ENCODE data around the gene ICAM1.

The ICAM1 gene

DNA sequence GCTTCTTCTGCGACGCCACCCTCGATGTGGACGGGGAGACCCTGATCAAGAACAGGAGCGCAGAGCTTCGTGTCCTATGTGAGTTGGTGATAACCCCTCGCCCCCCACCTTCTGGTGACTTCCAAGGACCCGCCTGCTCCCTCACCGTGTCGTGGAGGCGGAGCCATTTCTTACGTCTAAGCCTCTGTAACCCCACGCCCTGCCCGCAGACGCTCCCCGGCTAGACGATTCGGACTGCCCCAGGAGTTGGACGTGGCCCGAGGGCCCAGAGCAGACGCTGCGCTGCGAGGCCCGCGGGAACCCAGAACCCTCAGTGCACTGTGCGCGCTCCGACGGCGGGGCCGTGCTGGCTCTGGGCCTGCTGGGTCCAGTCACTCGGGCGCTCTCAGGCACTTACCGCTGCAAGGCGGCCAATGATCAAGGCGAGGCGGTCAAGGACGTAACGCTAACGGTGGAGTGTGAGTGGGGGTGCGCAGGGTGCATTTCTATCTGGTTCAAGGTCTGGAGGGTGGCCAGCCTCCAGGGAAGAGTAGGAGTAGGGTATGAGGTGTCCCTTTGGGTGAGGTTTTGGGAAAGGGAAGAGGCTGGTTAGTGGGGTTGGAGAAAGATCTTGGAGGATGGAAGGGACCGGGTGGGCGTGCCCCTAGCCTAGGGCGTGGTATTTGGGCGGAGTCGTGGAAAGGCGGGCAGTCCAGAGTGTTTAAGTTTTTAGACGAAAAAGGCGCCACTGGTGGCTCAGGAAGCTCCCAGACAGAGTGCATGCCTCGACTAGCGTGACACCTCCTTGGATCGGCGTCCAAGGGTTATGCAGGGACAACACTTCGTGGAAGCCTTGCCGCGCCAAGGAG lies 22.1 kb downstream of the ICAM1 start:
- DNase-seq (ENCODE audit: low read depth in 2 of 2): no peak

DNA sequence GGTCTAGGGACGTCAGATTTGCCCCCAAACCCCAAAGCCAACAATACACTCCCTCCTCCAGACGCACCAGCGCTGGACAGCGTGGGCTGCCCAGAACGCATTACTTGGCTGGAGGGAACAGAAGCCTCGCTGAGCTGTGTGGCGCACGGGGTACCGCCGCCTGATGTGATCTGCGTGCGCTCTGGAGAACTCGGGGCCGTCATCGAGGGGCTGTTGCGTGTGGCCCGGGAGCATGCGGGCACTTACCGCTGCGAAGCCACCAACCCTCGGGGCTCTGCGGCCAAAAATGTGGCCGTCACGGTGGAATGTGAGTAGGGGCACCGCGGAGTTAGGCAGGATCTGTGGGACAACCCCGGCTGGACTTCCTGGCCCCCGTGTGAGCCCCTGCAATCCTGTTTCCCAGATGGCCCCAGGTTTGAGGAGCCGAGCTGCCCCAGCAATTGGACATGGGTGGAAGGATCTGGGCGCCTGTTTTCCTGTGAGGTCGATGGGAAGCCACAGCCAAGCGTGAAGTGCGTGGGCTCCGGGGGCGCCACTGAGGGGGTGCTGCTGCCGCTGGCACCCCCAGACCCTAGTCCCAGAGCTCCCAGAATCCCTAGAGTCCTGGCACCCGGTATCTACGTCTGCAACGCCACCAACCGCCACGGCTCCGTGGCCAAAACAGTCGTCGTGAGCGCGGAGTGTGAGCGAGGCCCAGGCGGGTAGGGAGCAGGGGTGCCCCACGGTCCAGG lies 22.9 kb downstream of the ICAM1 start:
- no peak for DNase-seq (ENCODE audit: low read depth in 2 of 2)

DNA sequence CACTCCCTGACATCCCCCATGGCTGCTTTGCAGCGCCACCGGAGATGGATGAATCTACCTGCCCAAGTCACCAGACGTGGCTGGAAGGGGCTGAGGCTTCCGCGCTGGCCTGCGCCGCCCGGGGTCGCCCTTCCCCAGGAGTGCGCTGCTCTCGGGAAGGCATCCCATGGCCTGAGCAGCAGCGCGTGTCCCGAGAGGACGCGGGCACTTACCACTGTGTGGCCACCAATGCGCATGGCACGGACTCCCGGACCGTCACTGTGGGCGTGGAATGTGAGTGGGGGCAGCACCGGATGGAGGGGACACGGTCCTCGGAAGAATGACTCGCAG lies 23.4 kb downstream of the ICAM1 start:
- DNase-seq (ENCODE audit: low read depth in 2 of 2): no peak

DNA sequence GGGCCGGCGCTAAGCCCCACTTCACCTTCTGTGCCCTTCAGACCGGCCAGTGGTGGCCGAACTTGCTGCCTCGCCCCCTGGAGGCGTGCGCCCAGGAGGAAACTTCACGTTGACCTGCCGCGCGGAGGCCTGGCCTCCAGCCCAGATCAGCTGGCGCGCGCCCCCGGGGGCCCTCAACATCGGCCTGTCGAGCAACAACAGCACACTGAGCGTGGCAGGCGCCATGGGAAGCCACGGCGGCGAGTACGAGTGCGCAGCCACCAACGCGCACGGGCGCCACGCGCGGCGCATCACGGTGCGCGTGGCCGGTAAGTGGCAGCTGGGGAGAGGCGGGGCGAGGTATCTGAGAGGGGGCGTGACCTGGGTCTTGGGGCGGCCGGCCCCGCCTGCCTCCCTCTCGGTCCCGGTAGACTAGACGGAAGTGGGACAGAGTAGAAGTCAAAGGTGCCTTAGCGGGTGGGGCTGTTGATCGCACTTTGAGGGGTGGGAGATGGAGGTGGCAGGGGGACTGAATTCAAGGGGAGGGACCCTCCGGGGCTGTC lies 24.5 kb downstream of the ICAM1 start:
- no peak for DNase-seq (ENCODE audit: low read depth in 2 of 2)

DNA sequence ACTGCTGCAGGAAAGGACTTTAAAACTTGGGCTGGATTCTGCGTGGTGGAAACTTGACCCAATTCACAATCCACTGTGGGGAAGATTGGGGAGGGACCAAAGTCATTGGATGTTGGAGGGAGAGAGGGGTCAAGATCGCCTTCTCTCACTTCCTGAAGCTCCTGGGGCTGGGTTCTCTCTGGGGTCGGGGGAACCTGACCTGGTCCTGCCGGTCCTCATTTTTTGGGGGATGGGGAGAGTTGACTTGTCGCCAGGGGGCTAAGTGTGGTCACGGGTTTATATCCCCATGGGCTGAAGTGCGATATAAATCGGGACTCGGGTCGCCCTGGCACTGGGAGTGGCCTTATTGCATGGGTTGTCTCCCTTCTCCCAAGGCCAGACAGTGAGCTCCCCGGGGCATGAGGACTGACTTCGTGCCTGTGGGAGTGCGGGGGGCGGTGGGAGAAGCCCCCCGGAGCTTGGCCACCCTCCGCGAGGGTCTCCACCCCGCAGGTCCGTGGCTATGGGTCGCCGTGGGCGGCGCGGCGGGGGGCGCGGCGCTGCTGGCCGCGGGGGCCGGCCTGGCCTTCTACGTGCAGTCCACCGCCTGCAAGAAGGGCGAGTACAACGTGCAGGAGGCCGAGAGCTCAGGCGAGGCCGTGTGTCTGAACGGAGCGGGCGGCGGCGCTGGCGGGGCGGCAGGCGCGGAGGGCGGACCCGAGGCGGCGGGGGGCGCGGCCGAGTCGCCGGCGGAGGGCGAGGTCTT lies 25.1 kb downstream of the ICAM1 start:
- no peak for DNase-seq (ENCODE audit: low read depth in 2 of 2)

DNA sequence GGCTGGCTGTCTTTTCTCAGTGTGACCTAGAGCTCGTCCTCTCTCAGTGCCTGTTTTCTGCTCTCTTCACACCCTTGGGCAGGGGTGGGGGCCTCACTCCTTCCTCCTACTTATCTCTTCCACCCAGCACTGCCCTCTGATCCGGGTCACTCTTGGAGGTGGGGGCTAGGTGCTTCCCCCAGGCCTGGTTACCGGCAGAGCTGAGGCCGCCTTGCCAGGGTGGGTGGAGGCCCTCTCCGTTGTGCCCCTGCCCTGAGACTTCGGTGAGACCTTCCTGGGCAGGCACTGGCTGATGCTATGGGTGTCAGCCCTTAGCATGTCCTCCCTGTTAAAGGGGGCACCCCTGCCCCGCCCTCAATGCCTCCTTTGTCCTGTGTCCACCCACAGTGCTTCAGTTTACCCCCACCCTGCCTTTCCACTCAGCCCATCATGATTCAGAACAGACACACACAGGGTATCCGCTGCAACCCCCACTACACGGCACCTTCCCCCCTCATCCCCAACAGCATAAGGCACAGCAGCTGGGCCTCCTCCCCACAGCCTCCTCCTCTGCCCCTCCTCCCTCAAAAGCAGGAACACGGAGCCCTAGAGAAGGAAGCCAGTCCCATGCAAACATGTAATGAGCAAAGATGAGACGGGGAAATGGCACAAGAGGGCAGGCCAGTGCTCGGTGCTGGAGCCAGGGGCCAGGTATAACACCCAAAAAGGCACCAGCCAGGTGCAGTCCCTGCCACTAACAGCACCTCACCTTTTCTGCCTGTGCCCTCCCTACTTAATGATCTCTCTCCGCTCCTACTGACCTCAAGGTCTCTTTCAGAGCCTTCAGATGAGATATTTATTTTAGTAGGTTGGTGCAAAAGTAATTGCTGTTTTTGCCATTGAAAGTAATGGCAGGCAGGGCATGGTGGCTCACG lies 28.9 kb downstream of the ICAM1 start:
- no peak for DNase-seq (ENCODE audit: low read depth in 2 of 2)

DNA sequence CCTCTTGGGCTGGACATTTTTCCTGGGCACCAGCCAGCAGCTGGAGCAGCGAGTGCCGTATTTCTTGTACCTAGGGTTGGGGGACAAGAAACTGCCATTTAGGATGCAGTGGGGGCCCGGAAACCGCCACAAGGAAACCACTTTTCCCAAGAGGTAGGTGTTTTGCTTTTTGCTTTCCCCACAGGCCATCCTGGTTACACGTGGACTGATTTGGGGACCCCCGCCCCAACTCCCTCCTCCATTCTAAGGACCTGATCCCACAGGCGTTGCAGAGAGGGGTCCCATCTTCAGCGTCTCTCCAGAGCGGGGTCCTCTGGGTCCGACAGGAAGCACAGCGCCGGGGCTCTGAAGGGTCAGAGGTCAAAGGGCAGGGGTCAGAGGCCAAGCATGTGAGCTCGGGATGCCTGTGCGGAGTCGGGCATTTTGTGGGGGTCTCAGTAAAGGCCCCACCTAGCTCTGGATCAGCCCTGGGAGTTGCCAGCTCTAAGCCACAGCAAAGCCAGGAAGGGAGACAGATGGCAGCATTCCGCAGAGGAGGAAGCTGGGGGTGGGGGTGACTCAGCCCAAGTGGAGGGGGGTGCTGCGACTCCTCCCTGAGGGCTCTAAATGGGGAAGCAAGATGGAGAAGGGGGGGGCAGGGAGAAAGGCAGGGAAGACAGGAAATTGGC lies 34.4 kb downstream of the ICAM1 start:
- DNase-seq (ENCODE audit: low read depth in 2 of 2): no peak

DNA sequence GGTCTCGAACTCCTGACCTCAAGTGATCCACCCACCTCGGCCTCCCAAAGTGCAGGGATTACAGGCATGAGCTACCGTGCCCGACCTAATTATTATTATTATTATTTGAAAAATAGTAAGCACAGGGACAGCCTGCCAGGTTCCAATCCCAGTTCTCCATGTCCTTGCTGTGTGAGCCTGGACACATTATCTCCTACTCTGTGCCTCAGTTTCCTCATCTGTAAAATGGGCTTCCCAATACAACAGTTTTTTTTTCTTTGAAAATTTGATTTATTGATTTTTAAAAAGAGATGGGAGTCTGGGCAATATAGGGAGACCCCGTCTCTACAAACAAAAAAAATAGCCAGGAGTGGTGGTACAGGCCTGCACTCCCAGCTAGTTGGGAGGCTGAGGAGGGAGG lies 35.4 kb downstream of the ICAM1 start:
- no peak for DNase-seq (ENCODE audit: low read depth in 2 of 2)

DNA sequence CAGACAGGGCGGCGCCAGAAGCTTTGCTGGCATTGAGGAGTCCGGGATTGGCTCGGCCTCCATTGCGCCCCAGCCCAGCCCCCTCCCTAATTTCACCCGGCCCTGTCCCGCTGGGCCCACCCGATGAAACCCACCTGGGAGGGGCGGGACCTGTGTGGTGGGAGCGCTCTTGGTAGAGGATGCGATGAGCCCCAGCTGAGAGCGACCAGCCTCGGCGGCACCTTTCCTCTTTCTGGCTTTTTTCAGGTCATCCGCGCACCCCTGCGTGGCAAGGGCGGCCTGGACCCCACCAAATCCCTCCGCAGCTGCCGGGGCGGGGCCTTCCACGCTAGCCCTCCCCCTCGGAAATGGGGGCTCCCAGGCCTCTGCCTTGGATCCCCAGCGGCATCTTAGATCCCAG lies 38.5 kb downstream of the ICAM1 start, which contains the start of gene ZGLP1:
TSS of gene ZGLP1 (minus strand) at position 393 of the 400 bp plus-strand sequence.
- no peak for DNase-seq (ENCODE audit: low read depth in 2 of 2)

DNA sequence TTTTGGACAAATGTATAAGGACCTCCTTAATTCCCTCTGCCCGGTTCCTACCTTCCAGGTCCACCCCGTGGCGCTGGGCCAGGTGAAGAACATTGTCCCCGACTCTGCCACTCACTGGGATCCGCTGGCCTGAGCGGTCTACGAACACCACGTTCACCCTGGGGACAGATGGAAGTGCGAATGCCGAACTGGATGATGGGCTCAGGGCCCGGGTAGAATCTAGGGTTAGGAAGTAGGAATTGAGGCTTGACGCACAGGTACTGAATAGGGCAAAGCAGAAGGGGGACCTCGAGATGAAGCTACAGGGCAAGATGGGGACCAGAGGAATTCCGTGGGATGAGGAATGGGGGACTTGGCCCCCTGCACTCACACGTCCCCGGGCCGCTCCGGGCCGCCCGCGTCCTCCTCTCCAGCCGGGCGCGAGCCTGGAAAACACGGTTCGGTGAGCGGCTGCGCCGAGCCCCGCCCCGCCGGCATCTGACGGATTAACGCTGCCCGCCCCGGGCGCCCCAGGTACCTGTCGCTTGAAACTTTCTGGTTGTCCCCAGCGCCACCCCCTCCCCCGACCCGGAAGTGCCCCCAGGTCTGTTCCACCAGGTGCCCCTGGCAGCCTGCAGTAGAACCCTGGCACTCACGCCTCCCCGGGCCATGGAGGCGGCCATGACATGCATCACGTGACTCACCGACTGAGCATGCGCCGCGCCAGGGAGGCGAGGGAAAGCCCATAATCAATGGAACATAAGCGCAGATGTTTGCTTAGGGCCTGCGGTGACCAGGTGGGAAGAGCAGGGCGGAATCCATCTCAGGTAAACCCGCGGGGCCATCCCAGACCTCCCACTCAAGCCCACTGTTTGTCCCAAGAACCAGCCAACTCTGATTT lies 44.7 kb downstream of the ICAM1 start, which contains the start of gene FDX2:
TSS of gene FDX2 (minus strand) at position 681 of the 880 bp plus-strand sequence. CDS start at position 662, 19 bp downstream.
- peak; percentile 90 to 92 for DNase-seq (ENCODE audit: low read depth in 2 of 2)

DNA sequence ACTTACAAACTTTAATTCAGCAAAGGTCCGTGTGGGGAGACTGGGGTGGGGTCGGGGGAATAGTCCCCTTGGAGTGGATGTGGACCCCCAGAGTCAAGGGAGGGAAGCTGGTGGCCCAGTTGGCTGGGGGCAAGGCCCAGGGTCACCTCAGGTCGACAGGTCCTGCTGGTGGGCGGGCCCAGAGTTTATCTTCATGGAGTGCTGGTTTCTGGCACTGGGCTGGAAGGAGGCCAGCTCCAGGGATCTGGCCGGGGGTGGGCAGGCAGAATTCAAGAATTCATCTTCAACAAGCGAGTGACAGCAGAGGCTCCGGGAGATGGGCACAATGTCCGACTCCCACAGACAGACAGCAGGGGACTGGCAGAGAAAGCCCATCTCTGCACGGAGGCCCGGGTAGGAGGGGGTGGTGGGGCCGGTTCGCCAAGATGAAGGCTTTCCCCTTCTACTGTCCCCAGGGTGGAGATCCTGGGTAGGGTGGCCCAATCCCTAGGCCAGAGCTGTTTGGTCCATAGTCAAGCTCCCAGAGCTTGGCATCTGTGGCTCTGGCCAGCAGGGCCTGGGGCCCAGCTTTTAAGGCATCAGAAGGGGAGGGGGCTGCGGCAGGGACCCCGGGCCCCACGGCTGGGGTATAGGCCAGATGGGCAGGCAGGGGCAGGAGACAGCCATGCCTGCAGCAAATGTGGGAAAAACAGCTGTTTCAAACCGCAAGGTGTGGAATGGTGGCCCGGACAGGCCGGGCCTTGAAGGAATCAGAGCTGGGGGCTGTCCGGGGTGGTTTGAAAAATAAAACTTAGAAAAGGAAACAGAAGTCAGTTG lies 45.5 kb downstream of the ICAM1 start:
- no peak for DNase-seq (ENCODE audit: low read depth in 2 of 2)

DNA sequence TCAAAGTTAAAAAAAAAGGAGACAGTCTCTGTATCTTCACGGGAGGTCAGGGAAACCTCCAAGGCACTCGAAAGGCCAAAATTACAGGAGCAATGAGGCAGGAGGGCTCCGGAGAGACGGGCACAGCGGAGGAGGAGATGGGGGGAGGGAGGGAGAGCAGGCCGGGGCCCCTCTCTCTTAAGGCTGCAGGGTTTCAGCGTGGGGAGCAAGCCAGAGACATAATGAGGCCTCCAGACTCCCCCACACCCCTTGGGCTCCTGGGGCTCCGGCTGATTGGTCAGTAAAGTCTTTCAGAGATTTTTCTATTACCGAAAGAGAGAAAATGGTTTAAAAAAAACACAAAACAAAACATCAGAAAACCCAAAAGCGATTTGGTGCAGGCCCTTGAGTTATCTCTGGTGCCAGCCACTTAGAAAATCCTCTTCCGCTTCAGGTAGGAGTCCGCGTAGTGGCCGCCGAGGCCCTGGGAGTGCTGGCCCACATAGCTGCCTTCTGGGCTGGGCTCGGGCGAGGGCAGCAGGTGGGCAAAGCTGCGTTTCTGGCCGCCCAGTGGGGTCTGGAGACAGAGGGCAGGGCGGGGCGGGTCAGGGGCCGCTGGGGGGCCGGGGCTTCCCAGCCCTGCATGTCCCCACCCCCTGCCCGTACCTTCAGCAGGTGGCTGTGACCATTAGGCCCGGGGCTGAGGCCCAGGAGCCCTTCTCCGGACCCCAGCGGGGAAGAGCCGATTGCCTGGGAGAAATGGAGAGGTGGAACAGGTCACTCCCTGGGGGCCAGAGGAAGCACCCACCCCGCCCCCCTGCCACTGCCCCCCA lies 46.3 kb downstream of the ICAM1 start:
- DNase-seq (ENCODE audit: low read depth in 2 of 2): no peak

DNA sequence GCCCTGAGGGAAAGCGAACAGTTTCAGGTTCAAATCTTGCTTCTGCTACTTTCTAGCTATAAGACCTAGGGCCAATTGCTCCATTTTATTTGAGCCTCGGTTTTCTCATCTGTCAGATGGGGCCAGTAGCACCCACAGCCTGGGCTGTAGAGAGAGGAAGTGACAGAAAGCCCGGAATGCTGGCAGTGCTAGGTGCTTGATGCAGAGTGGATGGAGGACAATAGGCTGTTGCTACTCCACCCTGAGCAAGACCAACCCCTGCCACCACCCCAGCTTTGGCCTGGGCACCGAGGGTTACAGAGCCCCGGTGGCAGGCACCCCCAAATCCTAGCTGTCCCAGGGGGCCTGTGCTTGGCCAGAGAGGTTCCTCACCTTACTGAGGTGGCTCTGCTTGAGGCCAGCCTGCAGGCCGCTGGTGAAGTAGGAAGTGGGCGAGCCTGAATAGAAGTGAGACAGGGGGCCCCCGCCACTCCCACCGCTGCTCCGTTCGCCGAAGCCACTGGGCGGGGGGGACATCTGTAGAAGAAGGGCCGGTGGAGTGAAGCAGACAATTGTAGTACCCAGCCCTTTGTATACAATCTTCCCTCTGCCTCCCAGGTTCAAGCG lies 47.0 kb downstream of the ICAM1 start:
- DNase-seq (ENCODE audit: low read depth in 2 of 2): no peak

DNA sequence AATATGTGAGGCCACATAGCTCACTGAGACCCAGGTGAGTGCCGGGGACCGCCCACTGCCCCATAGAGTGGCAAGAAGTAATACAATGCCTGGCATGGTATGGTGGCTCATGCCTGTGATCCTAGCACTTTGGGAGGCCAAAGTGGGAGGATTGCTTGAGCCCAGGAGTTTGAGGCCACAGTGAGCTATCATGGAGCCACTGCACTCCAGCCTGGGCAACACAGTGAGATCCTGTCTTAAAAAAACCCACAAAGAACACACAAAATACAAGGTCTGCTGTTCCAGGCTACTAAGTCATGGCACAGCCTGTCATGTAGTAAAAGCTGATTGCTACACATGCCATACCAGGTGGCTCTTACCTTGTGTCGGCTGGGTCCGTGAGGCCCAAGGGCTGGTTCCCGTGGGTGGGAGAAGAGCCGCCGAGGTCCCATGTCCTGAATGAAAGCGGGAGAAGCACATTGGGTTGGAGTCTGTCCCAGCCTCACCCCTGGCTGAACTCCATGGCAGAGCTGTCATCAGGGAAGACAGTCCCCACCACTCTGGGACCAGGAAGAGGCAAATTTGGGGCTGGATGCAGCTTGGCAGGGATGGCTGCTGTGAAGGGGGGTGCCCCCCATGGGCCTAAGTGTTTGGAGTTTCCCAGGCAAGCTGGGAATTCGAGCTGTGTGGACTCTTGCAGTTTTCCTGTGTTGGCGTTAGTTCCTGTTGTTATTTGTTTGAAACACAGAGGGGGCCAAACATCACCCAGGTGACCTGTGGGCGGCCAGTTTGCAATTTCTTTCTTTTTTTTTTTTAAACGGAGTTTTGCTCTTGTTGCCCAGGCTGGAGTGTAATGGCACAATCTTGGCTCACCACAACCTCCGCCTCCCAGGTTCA lies 48.1 kb downstream of the ICAM1 start:
- DNase-seq (ENCODE audit: low read depth in 2 of 2): no peak

DNA sequence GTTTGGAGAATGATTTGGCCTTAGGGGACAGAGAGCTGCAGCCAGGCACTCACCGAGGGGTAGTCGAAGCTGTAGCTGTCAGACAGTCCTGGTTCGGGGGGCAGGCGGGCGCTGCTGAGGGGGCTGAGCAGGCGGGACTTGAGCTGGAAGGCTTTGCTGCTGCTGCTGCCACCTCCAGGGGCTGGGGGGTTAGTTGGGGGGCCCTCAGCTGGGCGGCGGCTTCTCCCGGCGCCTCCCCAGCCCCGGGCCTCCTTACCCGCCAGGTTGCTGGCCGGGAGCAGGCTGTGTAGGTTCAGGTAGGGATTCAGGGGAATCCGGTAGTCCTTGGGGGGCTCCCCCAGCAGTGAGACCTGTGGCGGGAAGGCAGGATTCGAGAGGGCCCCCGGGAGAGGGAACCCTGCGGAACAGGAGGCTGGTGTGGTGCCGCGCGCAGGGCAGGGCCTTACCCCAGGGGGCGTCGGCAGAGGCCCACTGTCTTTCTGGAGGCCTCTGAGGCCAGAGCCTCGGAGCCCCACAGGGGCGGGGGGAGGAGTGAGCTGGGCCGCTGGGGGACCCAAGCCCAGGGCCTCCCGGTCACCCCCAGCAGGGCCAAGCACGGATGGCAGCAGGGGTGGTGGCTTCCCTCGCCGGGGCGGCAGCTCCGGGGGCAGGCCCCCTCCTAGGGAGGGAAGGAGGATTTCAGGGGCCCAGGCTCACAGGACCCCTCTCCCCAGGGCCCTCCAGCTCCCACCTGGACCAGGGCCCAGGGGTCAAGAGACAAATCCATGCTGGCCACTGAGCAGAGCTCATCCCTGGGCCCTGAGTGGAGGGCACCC lies 49.9 kb downstream of the ICAM1 start:
- DNase-seq (ENCODE audit: low read depth in 2 of 2): no peak
